Activated CD8-positive, alpha-beta memory T cell treated with anti-CD3 and anti-CD28 coated beads, Interleukin-2, amount 10 ng/mL, durations not matched to agents 7 days and 5 days (primary cell): ENCODE data around the gene KIAA1755. TPM values are rescaled to one million over a fixed set of nuclear protein-coding genes. Genes with fewer than 3 reads are reported as not detected.

ENCODE experiments used
- ATAC-seq: fragments of 150-1000 bp; cut with Tn5 transposase; one replicate; pipeline ENCODE4 v1.10.0; 2021; ENCODE audit warnings: moderate library complexity
- CTCF ChIA-PET: fragments of 350-600 bp; sonication (Branson Sonifier 250); formaldehyde crosslinking; loops from one replicate; lab custom pipeline; 2021; ENCODE audit warnings: antibody characterized with exemption; lab: Charles Lee
- DNase-seq: peaks from one replicate; pipeline ENCODE4 v3.0.0-alpha.2; 2020
- H3K27ac Mint-ChIP-seq: one replicate; pipeline ENCODE4 v1.8.0; 2021; ENCODE audit warnings: mild to moderate bottlenecking, mixed read lengths
- H3K27me3 Mint-ChIP-seq: one replicate; pipeline ENCODE4 v1.8.0; 2021; ENCODE audit warnings: mixed read lengths
- H3K36me3 Mint-ChIP-seq: one replicate; pipeline ENCODE4 v1.8.0; 2021; ENCODE audit warnings: mild to moderate bottlenecking, mixed read lengths
- H3K4me1 Mint-ChIP-seq: one replicate; pipeline ENCODE4 v1.8.0; 2021; ENCODE audit warnings: mixed read lengths
- H3K4me3 Mint-ChIP-seq: one replicate; pipeline ENCODE4 v1.8.0; 2021; ENCODE audit warnings: mild to moderate bottlenecking, moderate library complexity, mixed read lengths
- H3K9me3 Mint-ChIP-seq: one replicate; pipeline ENCODE4 v1.8.0; 2022; ENCODE audit warnings: low read depth, mixed read lengths
- total RNA-seq, 2 experiments: library from RNA; stranded (reverse); gene quantifications; one replicate each; pipeline ENCODE4 v1.2.3, GENCODE V29; 2021

Gene KIAA1755
- total RNA-seq, 2 experiments from 2014 or later, result not detected

- Mint-ChIP-seq H3K4me3 (no peak overlapping the region), H3K9me3 (no peaks in the 10 kb centered on the region), H3K4me1 (no peaks in the 10 kb centered on the region), H3K36me3 (no peaks in the 10 kb centered on the region), H3K27me3 (peaks cover 29% of the 10 kb centered on the region), H3K27ac (no peak overlapping the region)
- DNase-seq, result no peak
- CTCF ChIA-PET, result no interaction called here
- ATAC-seq, result no peak
Observed at GRCh38 chr20:38203337-38203980, 57.1 kb downstream of the KIAA1755 start.

- DNase-seq (no peak), ATAC-seq (no peak)
- H3K9me3 Mint-ChIP-seq, result no peaks in the 10 kb centered on the region
- no peak overlapping the region for H3K27ac Mint-ChIP-seq
- CTCF ChIA-PET, result no interaction called here
- peaks cover 25% of the 10 kb centered on the region for H3K27me3 Mint-ChIP-seq
- no peaks in the 10 kb centered on the region for H3K36me3 Mint-ChIP-seq
- H3K4me3 Mint-ChIP-seq, result no peak overlapping the region
- H3K4me1 Mint-ChIP-seq, result no peaks in the 10 kb centered on the region
Observed at GRCh38 chr20:38202982-38203293, 57.6 kb downstream of the KIAA1755 start.

GRCh38 chr20:38202153-38202981 is 58.2 kb downstream of the KIAA1755 start:
- CTCF ChIA-PET, result no interaction called here
- no peak overlapping the region for H3K4me3 Mint-ChIP-seq
- H3K36me3 Mint-ChIP-seq, result no peaks in the 10 kb centered on the region
- H3K4me1 Mint-ChIP-seq, result no peaks in the 10 kb centered on the region
- peaks cover 22% of the 10 kb centered on the region for H3K27me3 Mint-ChIP-seq
- no peak for DNase-seq
- H3K27ac Mint-ChIP-seq, result no peak overlapping the region
- no peaks in the 10 kb centered on the region for H3K9me3 Mint-ChIP-seq
- no peak for ATAC-seq

- no peak for DNase-seq
- no peak for ATAC-seq
- H3K4me1 Mint-ChIP-seq, result no peaks in the 10 kb centered on the region
- no peaks in the 10 kb centered on the region for H3K36me3 Mint-ChIP-seq
- CTCF ChIA-PET, result no interaction called here
- no peaks in the 10 kb centered on the region for H3K9me3 Mint-ChIP-seq
- no peak overlapping the region for H3K4me3 Mint-ChIP-seq
- H3K27ac Mint-ChIP-seq, result no peak overlapping the region
- peaks cover 19% of the 10 kb centered on the region for H3K27me3 Mint-ChIP-seq
Observed at GRCh38 chr20:38201356-38201755, 59.2 kb downstream of the KIAA1755 start.

GRCh38 chr20:38200646-38201045 is 59.9 kb downstream of the KIAA1755 start:
- CTCF ChIA-PET, result no interaction called here
- H3K27me3 Mint-ChIP-seq, result peaks cover 15% of the 10 kb centered on the region
- no peak overlapping the region for H3K27ac Mint-ChIP-seq
- no peaks in the 10 kb centered on the region for H3K36me3 Mint-ChIP-seq
- H3K4me3 Mint-ChIP-seq, result no peak overlapping the region
- ATAC-seq, result no peak
- no peak for DNase-seq
- H3K9me3 Mint-ChIP-seq, result no peaks in the 10 kb centered on the region
- no peaks in the 10 kb centered on the region for H3K4me1 Mint-ChIP-seq

GRCh38 chr20:38199501-38200390 is 60.8 kb downstream of the KIAA1755 start:
- CTCF ChIA-PET, result no interaction called here
- DNase-seq, result no peak
- Mint-ChIP-seq H3K36me3 (no peaks in the 10 kb centered on the region), H3K4me3 (no peak overlapping the region), H3K27me3 (peaks cover 11% of the 10 kb centered on the region), H3K4me1 (no peaks in the 10 kb centered on the region), H3K27ac (no peak overlapping the region), H3K9me3 (no peaks in the 10 kb centered on the region)
- ATAC-seq, result no peak

GRCh38 chr20:38198238-38198861 is 62.2 kb downstream of the KIAA1755 start:
- Mint-ChIP-seq H3K27ac (no peak overlapping the region), H3K4me1 (no peaks in the 10 kb centered on the region), H3K4me3 (no peak overlapping the region), H3K36me3 (no peaks in the 10 kb centered on the region), H3K9me3 (no peaks in the 10 kb centered on the region), H3K27me3 (peaks cover under 1% of the 10 kb centered on the region)
- CTCF ChIA-PET, result no interaction called here
- ATAC-seq (no peak), DNase-seq (no peak)

GRCh38 chr20:38197619-38198018 is 62.9 kb downstream of the KIAA1755 start:
- no peak for ATAC-seq
- no peaks in the 10 kb centered on the region for H3K27me3 Mint-ChIP-seq
- CTCF ChIA-PET, result no interaction called here

GRCh38 chr20:38197217-38197616 is 63.3 kb downstream of the KIAA1755 start:
- Mint-ChIP-seq H3K27ac (no peak overlapping the region), H3K4me3 (no peak overlapping the region), H3K36me3 (no peaks in the 10 kb centered on the region), H3K9me3 (no peaks in the 10 kb centered on the region), H3K4me1 (no peaks in the 10 kb centered on the region), H3K27me3 (no peaks in the 10 kb centered on the region)
- no peak for ATAC-seq
- no peak for DNase-seq
- CTCF ChIA-PET, result no interaction called here

More at GRCh38 chr20:38197619-38198018, 62.9 kb downstream of the KIAA1755 start:
- H3K9me3 Mint-ChIP-seq, result no peaks in the 10 kb centered on the region
- H3K4me1 Mint-ChIP-seq, result no peaks in the 10 kb centered on the region
- H3K27ac Mint-ChIP-seq, result no peak overlapping the region
- H3K4me3 Mint-ChIP-seq, result no peak overlapping the region
- no peaks in the 10 kb centered on the region for H3K36me3 Mint-ChIP-seq
- no peak for DNase-seq

GRCh38 chr20:38196592-38196991 is 63.9 kb downstream of the KIAA1755 start:
- no peaks in the 10 kb centered on the region for H3K36me3 Mint-ChIP-seq
- H3K4me3 Mint-ChIP-seq, result no peak overlapping the region
- H3K27me3 Mint-ChIP-seq, result peaks cover under 1% of the 10 kb centered on the region
- H3K27ac Mint-ChIP-seq, result no peak overlapping the region
- DNase-seq, result no peak
- CTCF ChIA-PET, result interaction anchor here (1.2 to 1.4 kb wide), 2 partner anchors 25 to 139 kb away, joined by 5 read pairs; no protein-coding TSS in a partner anchor
- ATAC-seq, result no peak
- H3K4me1 Mint-ChIP-seq, result no peaks in the 10 kb centered on the region
- no peaks in the 10 kb centered on the region for H3K9me3 Mint-ChIP-seq

GRCh38 chr20:38196076-38196475 is 64.5 kb downstream of the KIAA1755 start:
- Mint-ChIP-seq H3K9me3 (no peaks in the 10 kb centered on the region), H3K27ac (no peak overlapping the region), H3K4me1 (no peaks in the 10 kb centered on the region), H3K4me3 (no peak overlapping the region), H3K36me3 (no peaks in the 10 kb centered on the region), H3K27me3 (peaks cover 6% of the 10 kb centered on the region)
- DNase-seq (no peak), ATAC-seq (no peak)
- CTCF ChIA-PET, result interaction anchor here (1.2 to 1.4 kb wide), 2 partner anchors 25 to 138 kb away, joined by 5 read pairs; no protein-coding TSS in a partner anchor

- ATAC-seq (no peak), DNase-seq (no peak)
- Mint-ChIP-seq H3K4me3 (no peak overlapping the region), H3K36me3 (no peaks in the 10 kb centered on the region), H3K9me3 (no peaks in the 10 kb centered on the region), H3K27ac (no peak overlapping the region), H3K4me1 (no peaks in the 10 kb centered on the region), H3K27me3 (peaks cover 6% of the 10 kb centered on the region)
- CTCF ChIA-PET, result interaction anchor here (1.2 to 1.4 kb wide), 2 partner anchors 26 to 137 kb away, joined by 5 read pairs; no protein-coding TSS in a partner anchor
Observed at GRCh38 chr20:38195521-38195920, 65.0 kb downstream of the KIAA1755 start.

GRCh38 chr20:38194971-38195504 is 65.5 kb downstream of the KIAA1755 start:
- no peak overlapping the region for H3K27ac Mint-ChIP-seq
- H3K4me1 Mint-ChIP-seq, result no peaks in the 10 kb centered on the region
- DNase-seq, result no peak
- CTCF ChIA-PET, result no interaction called here
- no peaks in the 10 kb centered on the region for H3K36me3 Mint-ChIP-seq
- H3K27me3 Mint-ChIP-seq, result peaks cover 6% of the 10 kb centered on the region
- H3K4me3 Mint-ChIP-seq, result no peak overlapping the region
- no peak for ATAC-seq
- H3K9me3 Mint-ChIP-seq, result no peaks in the 10 kb centered on the region
